ENCODE results near the gene GFAP.

The GFAP gene

GRCh38 chr17:44921122-44921882 lies 6.0 kb upstream of the GFAP start:
- TF ChIP-seq CTCF (IDR thresholded peaks at IDR 0.05; ENCODE audit: borderline replicate concordance, control extremely low read depth, extremely low read depth, insufficient read depth, missing control alignments): no peak
- DNase-seq (ENCODE audit: low spot score): no peak
- in situ Hi-C loops (cut with MboI; ENCODE audit: low sequenced_read_pairs, unreplicated experiment): loop anchor here (10.0 kb wide), 1 partner anchor 103 kb away; no protein-coding TSS in a partner anchor

GRCh38 chr17:44920565-44920940 lies 5.3 kb upstream of the GFAP start:
- DNase-seq (ENCODE audit: low spot score): no peak
- in situ Hi-C loops (cut with MboI; ENCODE audit: low sequenced_read_pairs, unreplicated experiment): loop anchor here (10.0 kb wide), 1 partner anchor 104 kb away; no protein-coding TSS in a partner anchor
- no peak for TF ChIP-seq CTCF (IDR thresholded peaks at IDR 0.05; ENCODE audit: borderline replicate concordance, control extremely low read depth, extremely low read depth, insufficient read depth, missing control alignments)

GRCh38 chr17:44919885-44920564 lies 4.7 kb upstream of the GFAP start:
- TF ChIP-seq CTCF (IDR thresholded peaks at IDR 0.05; ENCODE audit: borderline replicate concordance, control extremely low read depth, extremely low read depth, insufficient read depth, missing control alignments): peak; percentile 94
- in situ Hi-C loops (cut with MboI; ENCODE audit: low sequenced_read_pairs, unreplicated experiment): loop anchor here (10.0 kb wide), 2 partner anchors 105 to 185 kb away; no protein-coding TSS in a partner anchor
- peak; percentile 92 for DNase-seq (ENCODE audit: low spot score)

DNA sequence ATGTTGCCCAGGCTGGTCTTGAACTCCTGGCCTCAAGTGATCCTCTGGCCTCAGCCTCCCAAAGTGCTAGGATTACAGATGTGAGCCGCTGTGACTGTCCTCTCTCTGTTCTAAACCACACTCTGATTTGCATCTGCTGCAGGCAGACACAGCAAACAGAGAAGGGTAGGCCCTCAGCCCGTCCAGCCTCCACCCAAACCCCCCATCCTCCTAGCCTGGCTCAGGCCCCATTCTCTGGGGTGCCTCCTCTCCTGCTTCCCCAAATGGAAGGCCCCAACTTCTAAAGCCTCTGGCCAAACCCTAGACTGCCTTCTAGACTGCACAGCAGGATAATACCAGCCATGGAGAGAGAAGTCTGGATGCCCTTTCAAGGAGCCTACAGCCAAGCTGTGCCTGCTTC lies 4.1 kb upstream of the GFAP start:
- DNase-seq (ENCODE audit: low spot score): no peak
- in situ Hi-C loops (cut with MboI; ENCODE audit: low sequenced_read_pairs, unreplicated experiment): loop anchor here (10.0 kb wide), 1 partner anchor 185 kb away; no protein-coding TSS in a partner anchor
- TF ChIP-seq CTCF (IDR thresholded peaks at IDR 0.05; ENCODE audit: borderline replicate concordance, control extremely low read depth, extremely low read depth, insufficient read depth, missing control alignments): no peak

DNA sequence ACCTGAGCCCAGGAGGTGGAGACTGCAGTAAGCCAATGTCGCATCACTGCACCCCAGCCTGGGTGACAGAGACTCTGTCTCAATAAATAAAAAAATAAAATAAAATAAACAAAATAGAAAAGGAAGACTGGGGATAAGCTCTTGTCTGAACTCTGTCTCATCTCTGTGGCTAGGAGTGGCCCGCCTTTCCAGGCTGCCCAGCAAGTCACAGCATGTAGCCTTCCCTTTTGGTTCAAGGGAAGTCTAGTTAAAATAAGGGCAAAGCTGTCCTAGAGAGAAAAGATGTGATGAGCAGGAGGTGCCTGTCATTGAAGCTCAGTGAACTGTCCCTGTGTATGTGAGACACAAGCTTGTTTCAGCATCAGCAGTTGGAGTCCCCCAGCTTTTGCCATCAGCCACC lies 2.7 kb upstream of the GFAP start:
- no peak for TF ChIP-seq CTCF (IDR thresholded peaks at IDR 0.05; ENCODE audit: borderline replicate concordance, control extremely low read depth, extremely low read depth, insufficient read depth, missing control alignments)
- in situ Hi-C loops (cut with MboI; ENCODE audit: low sequenced_read_pairs, unreplicated experiment): loop anchor here (10.0 kb wide), 1 partner anchor 187 kb away; no protein-coding TSS in a partner anchor
- no peak for DNase-seq (ENCODE audit: low spot score)

DNA sequence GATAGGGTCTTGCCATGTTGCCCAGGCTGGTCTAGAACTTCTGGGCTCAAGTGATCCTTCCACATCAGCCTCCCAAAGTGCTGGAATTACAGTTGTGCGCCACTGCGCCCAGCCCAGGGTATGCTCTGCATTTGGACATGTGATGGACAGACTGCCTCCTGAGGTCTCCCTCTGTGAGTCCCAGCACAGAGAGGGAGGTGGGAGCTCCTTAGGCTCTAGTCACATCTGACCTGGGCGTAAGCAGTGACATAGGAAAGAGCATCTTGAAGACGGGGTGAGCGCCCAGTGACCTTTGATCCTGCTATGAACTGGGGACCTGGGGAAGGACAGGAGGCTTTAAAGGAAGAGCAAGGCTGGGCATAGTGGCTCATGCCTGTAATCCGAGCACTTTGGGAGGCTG lies 2.2 kb upstream of the GFAP start:
- in situ Hi-C loops (cut with MboI; ENCODE audit: low sequenced_read_pairs, unreplicated experiment): loop anchor here (10.0 kb wide), 1 partner anchor 187 kb away; no protein-coding TSS in a partner anchor
- no peak for TF ChIP-seq CTCF (IDR thresholded peaks at IDR 0.05; ENCODE audit: borderline replicate concordance, control extremely low read depth, extremely low read depth, insufficient read depth, missing control alignments)
- DNase-seq (ENCODE audit: low spot score): no peak

Data from GM13976 (cell line).